Activated B cell treated with CpG ODN at 0.5 μM for 24 hours (primary cell): ENCODE data around the gene NAA11. TPM values are rescaled to one million over a fixed set of nuclear protein-coding genes. Genes with fewer than 3 reads are reported as not detected.

Source experiments
- ATAC-seq: fragments of 200-7000 bp; cut with Tn5 transposase; one replicate; pipeline ENCODE4 v1.10.0; 2021; ENCODE audit warnings: low read depth, mild to moderate bottlenecking, moderate library complexity
- CTCF ChIA-PET: fragments of 350-600 bp; sonication (Branson Sonifier 250); formaldehyde crosslinking; loops from one replicate; lab custom pipeline; 2021; ENCODE audit warnings: antibody characterized with exemption; lab: Charles Lee
- POLR2A ChIA-PET: fragments of 350-600 bp; sonication (Branson Sonifier 250); formaldehyde crosslinking; loops from one replicate; lab custom pipeline; 2021; ENCODE audit warnings: antibody characterized with exemption; lab: Charles Lee
- DNase-seq: peaks from one replicate; pipeline ENCODE4 v3.0.0; 2022
- H3K27ac Mint-ChIP-seq: one replicate; pipeline ENCODE4 v1.8.0; 2020; ENCODE audit warnings: mixed read lengths
- H3K27me3 Mint-ChIP-seq: one replicate; pipeline ENCODE4 v1.8.0; 2021; ENCODE audit warnings: mixed read lengths
- H3K36me3 Mint-ChIP-seq: one replicate; pipeline ENCODE4 v1.8.0; 2021; ENCODE audit warnings: low read depth, mixed read lengths
- H3K4me1 Mint-ChIP-seq: one replicate; pipeline ENCODE4 v1.8.0; 2021; ENCODE audit warnings: mixed read lengths
- H3K4me3 Mint-ChIP-seq: one replicate; pipeline ENCODE4 v1.8.0; 2020; ENCODE audit warnings: mild to moderate bottlenecking, mixed read lengths
- H3K9me3 Mint-ChIP-seq: one replicate; pipeline ENCODE4 v1.8.0; 2020; ENCODE audit warnings: mixed read lengths
- intact Hi-C: fragments of 100-400 bp; cut with micrococcal nuclease; formaldehyde crosslinking; loops from one replicate; pipeline ENCODE4 v1.15.1; 2024
- total RNA-seq: library from RNA; stranded (reverse); gene quantifications from 2 replicates; pipeline ENCODE4 v1.2.3, GENCODE V29; 2022
- TF ChIP-seq, protein P1 (sequence below): fragments of 200-600 bp; IDR thresholded peaks from one replicate; pipeline ENCODE4 v1.8.0; 2022; ENCODE audit warnings: antibody characterized with exemption, mild to moderate bottlenecking

The NAA11 gene
- total RNA-seq, 1 donor from 2014 or later, result not detected

DNA sequence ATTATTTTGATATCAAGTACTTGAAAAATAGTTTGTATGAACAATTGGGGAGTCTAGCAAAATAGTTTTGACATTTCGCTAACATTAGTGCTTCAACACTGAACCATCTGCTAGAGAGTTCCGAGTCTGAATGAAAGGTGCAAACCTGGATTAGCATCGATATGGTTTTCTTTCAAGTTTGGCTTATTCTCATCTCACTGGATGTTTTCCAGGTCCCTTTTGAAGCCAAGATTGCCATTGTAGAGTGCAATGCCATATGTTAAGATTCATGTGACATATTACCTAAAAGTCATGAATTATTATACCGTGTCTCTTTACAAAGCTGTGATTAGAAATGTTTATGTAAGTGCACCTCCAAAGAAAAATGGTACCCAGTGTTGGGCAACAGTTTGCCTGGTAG lies 36.8 kb upstream of the NAA11 start:
- DNase-seq, result no peak
- Mint-ChIP-seq H3K27ac (no peak overlapping the region), H3K4me3 (no peak overlapping the region), H3K4me1 (no peaks in the 10 kb centered on the region), H3K36me3 (no peaks in the 10 kb centered on the region), H3K27me3 (no peaks in the 10 kb centered on the region), H3K9me3 (no peaks in the 10 kb centered on the region)
- TF ChIP-seq, protein P1, sequence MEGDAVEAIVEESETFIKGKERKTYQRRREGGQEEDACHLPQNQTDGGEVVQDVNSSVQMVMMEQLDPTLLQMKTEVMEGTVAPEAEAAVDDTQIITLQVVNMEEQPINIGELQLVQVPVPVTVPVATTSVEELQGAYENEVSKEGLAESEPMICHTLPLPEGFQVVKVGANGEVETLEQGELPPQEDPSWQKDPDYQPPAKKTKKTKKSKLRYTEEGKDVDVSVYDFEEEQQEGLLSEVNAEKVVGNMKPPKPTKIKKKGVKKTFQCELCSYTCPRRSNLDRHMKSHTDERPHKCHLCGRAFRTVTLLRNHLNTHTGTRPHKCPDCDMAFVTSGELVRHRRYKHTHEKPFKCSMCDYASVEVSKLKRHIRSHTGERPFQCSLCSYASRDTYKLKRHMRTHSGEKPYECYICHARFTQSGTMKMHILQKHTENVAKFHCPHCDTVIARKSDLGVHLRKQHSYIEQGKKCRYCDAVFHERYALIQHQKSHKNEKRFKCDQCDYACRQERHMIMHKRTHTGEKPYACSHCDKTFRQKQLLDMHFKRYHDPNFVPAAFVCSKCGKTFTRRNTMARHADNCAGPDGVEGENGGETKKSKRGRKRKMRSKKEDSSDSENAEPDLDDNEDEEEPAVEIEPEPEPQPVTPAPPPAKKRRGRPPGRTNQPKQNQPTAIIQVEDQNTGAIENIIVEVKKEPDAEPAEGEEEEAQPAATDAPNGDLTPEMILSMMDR, result no peak
- intact Hi-C loops, result no loop called here
- POLR2A ChIA-PET, result no interaction called here
- CTCF ChIA-PET, result no interaction called here
- no peak for ATAC-seq

DNA sequence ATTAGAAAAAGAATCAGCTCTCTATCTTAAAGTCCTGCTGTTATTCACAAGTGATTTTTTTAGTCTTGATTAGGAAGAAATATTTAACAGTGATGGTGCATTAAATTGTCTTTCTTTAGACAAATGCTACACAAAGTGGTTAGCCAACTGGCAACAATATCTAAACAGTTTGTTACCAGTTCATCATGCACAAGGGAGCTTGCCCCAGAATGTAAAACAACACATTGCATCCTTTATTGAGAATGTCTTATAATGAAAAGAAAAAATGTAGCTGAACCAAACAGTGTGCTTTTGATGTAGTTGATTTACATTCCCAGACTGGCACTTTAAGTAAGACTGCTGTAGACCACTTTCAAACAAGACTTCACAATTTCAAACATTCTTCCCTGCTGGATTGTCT lies 34.1 kb upstream of the NAA11 start:
- no peaks in the 10 kb centered on the region for H3K27me3 Mint-ChIP-seq
- TF ChIP-seq, protein P1, result no peak
- H3K36me3 Mint-ChIP-seq, result no peaks in the 10 kb centered on the region
- H3K9me3 Mint-ChIP-seq, result no peaks in the 10 kb centered on the region
- H3K4me1 Mint-ChIP-seq, result no peaks in the 10 kb centered on the region
- ChIA-PET POLR2A (no interaction called here), CTCF (no interaction called here)
- intact Hi-C loops, result no loop called here
- no peak overlapping the region for H3K27ac Mint-ChIP-seq
- ATAC-seq (no peak), DNase-seq (no peak)
- H3K4me3 Mint-ChIP-seq, result no peak overlapping the region

DNA sequence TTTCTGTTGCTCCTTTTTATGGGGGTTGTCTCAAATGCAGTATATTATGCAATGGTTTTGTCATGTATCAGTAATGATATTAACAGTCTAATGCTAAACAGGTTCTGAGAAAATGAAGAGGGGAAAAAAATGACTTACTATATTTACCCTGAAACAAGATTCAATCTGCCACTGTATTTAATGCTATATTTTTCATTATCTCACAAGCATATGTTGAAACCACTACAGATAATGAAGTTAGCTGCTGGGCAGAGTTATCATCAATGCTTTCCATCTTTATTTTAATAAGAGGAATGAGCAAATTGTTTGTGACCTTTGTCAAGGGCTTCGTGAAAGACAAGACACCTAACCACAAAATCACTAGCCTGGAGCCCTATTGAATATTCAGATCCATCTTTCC lies 32.6 kb upstream of the NAA11 start:
- POLR2A ChIA-PET, result no interaction called here
- no peaks in the 10 kb centered on the region for H3K4me1 Mint-ChIP-seq

DNA sequence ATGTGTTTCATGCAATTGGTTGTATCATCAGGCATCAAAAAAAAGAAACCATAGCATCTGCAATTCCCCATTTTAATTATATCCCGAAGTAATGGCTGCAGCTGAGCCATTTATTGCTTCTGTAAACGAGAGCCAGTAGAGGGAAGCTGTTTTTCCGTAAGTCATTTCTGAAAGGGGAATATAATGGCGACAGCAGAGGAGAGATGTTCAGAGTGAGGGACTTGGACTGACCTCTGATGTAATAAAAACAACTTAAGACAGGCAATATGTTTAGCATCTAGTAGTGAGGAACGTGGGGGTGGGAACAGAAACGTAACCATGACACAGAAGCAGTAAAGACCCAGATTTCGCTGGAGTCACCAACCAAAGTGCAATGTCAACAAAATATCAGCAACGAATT lies 31.5 kb upstream of the NAA11 start:
- DNase-seq (no peak), ATAC-seq (no peak)
- no peak overlapping the region for H3K4me3 Mint-ChIP-seq
- ChIA-PET POLR2A (no interaction called here), CTCF (no interaction called here)
- no peaks in the 10 kb centered on the region for H3K36me3 Mint-ChIP-seq
- no peak overlapping the region for H3K27ac Mint-ChIP-seq
- intact Hi-C loops, result no loop called here
- H3K9me3 Mint-ChIP-seq, result no peaks in the 10 kb centered on the region
- TF ChIP-seq, protein P1, result no peak
- H3K27me3 Mint-ChIP-seq, result no peaks in the 10 kb centered on the region
- H3K4me1 Mint-ChIP-seq, result no peaks in the 10 kb centered on the region

More for the DNA sequence above, 32.6 kb upstream of the NAA11 start:
- Mint-ChIP-seq H3K36me3 (no peaks in the 10 kb centered on the region), H3K27me3 (no peaks in the 10 kb centered on the region), H3K27ac (no peak overlapping the region), H3K4me3 (no peak overlapping the region), H3K9me3 (no peaks in the 10 kb centered on the region)
- CTCF ChIA-PET, result no interaction called here
- ATAC-seq (no peak), DNase-seq (no peak)
- TF ChIP-seq, protein P1, result no peak
- intact Hi-C loops, result no loop called here

DNA sequence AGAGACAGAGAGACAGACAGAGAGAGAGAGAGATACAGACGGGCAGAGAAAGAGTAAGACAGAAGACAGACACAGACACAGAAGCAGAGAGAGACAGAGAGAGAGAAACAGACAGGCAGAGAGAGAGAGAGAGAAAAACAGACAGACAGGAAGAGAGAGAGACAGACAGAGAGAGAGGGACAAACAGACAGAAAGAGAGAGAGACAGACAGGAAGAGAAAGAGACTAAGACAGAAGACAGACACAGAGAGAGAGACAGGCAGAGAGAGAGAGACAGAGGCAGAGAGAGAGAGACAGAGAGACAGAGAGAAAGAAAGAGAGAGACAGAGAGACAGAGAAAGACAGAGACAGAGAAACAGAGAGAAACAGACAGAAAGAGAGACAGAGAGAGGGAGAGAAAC lies 27.2 kb upstream of the NAA11 start:
- intact Hi-C loops, result no loop called here
- DNase-seq, result no peak
- ChIA-PET POLR2A (no interaction called here), CTCF (no interaction called here)
- Mint-ChIP-seq H3K27me3 (peaks cover 1% of the 10 kb centered on the region), H3K36me3 (no peaks in the 10 kb centered on the region), H3K9me3 (peaks cover 4% of the 10 kb centered on the region), H3K27ac (no peak overlapping the region), H3K4me3 (no peak overlapping the region), H3K4me1 (no peaks in the 10 kb centered on the region)
- ATAC-seq, result no peak
- TF ChIP-seq, protein P1, result no peak
